ENCODE data around the gene HIRIP3. TPM values are rescaled to one million over a fixed set of nuclear protein-coding genes. Genes with fewer than 3 reads are reported as not detected.

The HIRIP3 gene
- total RNA-seq, 1 donor from 2014 or later = 20.9 TPM

DNA sequence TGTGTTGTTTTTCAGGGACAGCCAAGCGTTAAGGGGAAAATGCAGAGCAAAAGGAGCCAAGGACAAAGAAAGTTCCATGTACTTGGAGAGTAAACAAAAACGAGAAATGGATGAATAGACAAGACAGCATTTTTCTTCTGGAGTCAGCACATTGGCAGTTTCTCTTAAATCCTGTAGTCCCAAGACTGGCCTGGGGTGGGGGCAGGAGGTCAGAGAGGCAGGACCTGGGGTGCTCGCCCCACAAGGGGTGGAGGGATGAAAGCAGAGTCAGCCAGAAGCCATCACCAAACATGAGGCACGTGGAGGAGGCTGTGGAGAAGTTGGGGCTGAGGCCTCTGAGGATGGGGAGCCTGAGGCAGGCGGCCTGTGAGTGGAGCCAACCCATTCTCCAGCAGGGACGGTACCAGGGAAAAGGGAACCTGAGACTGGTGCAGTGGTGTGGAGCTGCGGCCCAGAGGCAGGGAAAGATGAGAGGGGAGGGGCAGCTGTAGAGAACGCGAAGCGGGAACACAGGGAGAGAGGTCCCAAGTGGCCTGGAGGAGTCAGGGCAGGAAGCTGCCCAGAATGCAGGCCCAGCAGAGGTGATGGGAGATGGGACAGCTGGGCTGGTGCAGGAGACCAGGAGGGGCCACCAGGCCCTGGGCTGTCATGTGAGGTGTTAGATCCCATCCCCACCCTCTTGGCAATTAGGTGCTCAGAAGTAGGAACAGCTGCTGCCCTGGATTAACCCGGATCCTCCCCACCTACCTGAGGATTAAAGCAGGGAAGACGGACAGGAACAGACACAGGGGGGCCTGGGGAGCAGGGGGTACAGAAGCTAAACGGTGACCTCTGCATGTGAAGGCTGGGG lies 32.4 kb upstream of the HIRIP3 start:
- H3K4me3 Mint-ChIP-seq = no peak overlapping the region
- H3K27ac Mint-ChIP-seq = no peak overlapping the region
- no peaks in the 10 kb centered on the region for H3K36me3 Mint-ChIP-seq
- DNase-seq (ENCODE audit: extremely low spot score, unreplicated experiment) = no peak
- H3K27me3 Mint-ChIP-seq = peaks cover 64% of the 10 kb centered on the region
- TF ChIP-seq, protein P1, sequence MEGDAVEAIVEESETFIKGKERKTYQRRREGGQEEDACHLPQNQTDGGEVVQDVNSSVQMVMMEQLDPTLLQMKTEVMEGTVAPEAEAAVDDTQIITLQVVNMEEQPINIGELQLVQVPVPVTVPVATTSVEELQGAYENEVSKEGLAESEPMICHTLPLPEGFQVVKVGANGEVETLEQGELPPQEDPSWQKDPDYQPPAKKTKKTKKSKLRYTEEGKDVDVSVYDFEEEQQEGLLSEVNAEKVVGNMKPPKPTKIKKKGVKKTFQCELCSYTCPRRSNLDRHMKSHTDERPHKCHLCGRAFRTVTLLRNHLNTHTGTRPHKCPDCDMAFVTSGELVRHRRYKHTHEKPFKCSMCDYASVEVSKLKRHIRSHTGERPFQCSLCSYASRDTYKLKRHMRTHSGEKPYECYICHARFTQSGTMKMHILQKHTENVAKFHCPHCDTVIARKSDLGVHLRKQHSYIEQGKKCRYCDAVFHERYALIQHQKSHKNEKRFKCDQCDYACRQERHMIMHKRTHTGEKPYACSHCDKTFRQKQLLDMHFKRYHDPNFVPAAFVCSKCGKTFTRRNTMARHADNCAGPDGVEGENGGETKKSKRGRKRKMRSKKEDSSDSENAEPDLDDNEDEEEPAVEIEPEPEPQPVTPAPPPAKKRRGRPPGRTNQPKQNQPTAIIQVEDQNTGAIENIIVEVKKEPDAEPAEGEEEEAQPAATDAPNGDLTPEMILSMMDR (conservative IDR thresholded peaks at IDR 0.05) = no peak
- no peaks in the 10 kb centered on the region for H3K9me3 Mint-ChIP-seq
- H3K4me1 Mint-ChIP-seq (ENCODE audit: unreplicated experiment) = peaks cover 5% of the 10 kb centered on the region

DNA sequence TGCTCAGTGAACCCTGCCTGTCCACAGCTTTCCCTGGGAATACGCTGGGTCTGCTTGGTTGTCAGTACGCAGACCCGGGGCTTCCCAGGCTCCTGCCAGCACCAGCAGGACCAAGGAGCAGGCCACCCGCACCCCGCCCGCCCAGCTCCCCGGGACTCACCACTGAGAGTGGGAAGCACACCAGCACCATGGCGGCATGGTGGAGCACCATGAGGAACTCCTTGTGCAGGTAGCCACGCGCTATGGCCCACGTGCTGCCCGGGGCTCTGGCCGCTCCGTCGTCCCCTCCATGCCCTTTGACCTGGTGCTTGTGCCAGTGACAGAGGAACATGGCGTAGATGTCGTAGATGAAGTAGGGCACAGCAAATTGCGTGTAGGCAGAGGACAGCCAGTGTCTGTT lies 31.0 kb upstream of the HIRIP3 start:
- Mint-ChIP-seq H3K9me3 (no peaks in the 10 kb centered on the region), H3K4me1 (ENCODE audit: unreplicated experiment) (no peaks in the 10 kb centered on the region), H3K27me3 (peaks cover 54% of the 10 kb centered on the region), H3K4me3 (no peak overlapping the region), H3K27ac (no peak overlapping the region), H3K36me3 (no peaks in the 10 kb centered on the region)
- TF ChIP-seq, protein P1 (conservative IDR thresholded peaks at IDR 0.05) = no peak
- no peak for DNase-seq (ENCODE audit: extremely low spot score, unreplicated experiment)

DNA sequence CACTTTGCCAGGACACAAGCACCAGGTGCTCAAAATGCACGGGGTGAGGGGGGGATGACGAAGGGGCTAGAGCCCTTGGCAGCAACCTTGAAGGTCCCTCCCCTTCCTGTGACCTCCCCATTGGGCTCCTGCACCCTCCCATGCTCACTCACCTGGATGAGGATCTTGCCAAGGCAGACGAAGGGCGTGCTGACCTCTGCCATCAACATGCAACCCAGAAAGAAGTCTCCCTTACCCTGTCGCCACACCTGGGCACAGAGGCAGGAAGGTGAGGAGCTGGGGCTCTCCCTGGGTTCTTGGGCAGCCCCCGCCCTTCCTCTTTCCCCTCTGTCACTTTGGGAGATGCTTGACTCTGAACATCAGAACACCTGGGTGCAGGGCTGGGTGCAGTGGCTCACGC lies 30.2 kb upstream of the HIRIP3 start:
- no peaks in the 10 kb centered on the region for H3K36me3 Mint-ChIP-seq
- no peaks in the 10 kb centered on the region for H3K9me3 Mint-ChIP-seq
- no peak overlapping the region for H3K4me3 Mint-ChIP-seq
- H3K27me3 Mint-ChIP-seq = peaks cover 57% of the 10 kb centered on the region
- DNase-seq (ENCODE audit: extremely low spot score, unreplicated experiment) = no peak
- H3K4me1 Mint-ChIP-seq (ENCODE audit: unreplicated experiment) = peaks cover 5% of the 10 kb centered on the region
- H3K27ac Mint-ChIP-seq = no peak overlapping the region
- TF ChIP-seq, protein P1 (conservative IDR thresholded peaks at IDR 0.05) = no peak

DNA sequence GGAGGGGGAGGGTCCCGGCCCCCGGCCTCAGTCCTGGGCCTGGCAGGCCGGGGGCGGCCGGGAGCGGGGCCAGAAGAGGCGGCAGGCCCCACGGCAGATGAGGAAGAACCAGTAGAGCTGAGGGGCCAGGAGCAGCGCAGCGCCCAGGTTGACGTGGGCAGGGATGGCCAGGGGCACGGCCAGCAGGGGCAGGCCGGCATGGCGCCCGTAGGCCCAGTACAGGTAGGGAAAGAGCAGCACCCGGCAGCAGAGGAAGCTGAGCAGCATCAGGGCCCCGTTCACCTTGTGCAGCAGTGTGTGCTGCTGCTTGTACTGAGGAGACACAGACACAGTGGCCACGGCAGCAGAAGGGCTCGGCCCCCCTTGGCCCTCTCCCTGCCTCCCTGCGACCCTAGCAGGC lies 29.7 kb upstream of the HIRIP3 start:
- no peak for DNase-seq (ENCODE audit: extremely low spot score, unreplicated experiment)
- no peaks in the 10 kb centered on the region for H3K9me3 Mint-ChIP-seq
- peaks cover 5% of the 10 kb centered on the region for H3K4me1 Mint-ChIP-seq (ENCODE audit: unreplicated experiment)
- H3K36me3 Mint-ChIP-seq = no peaks in the 10 kb centered on the region
- TF ChIP-seq, protein P1 (conservative IDR thresholded peaks at IDR 0.05) = no peak
- no peak overlapping the region for H3K27ac Mint-ChIP-seq
- no peak overlapping the region for H3K4me3 Mint-ChIP-seq
- H3K27me3 Mint-ChIP-seq = peaks cover 57% of the 10 kb centered on the region

DNA sequence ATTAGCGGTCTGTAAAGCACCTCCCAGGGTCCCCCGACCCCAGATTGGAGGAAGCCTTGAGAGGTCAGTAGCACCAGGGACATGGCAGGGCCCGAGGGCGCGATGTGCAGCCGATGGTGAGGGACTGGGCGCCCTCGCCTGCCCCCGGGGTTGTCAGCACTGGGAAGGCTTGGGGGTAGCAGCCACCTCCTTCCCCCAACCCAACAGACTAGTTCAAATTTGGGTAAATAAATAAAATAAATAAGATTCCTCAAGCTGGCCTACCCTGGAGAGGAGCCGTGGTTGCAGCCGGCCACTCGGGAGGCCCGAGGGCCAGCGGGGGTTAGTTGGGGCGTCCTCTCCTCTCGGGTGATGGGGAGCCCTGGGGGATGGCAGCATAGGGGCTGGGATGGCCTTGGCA lies 29.0 kb upstream of the HIRIP3 start:
- Mint-ChIP-seq H3K27me3 (peaks cover 50% of the 10 kb centered on the region), H3K27ac (no peak overlapping the region), H3K36me3 (no peaks in the 10 kb centered on the region), H3K4me3 (no peak overlapping the region), H3K9me3 (no peaks in the 10 kb centered on the region), H3K4me1 (ENCODE audit: unreplicated experiment) (peaks cover 5% of the 10 kb centered on the region)
- DNase-seq (ENCODE audit: extremely low spot score, unreplicated experiment) = no peak
- TF ChIP-seq, protein P1 (conservative IDR thresholded peaks at IDR 0.05) = no peak
